ENCODE measurements around the gene ZNF385B.

Gene ZNF385B

GRCh38 chr2:179646862-179647587, 214.4 kb downstream of the ZNF385B start:
- H3K36me3 ChIP-seq (ENCODE audit: insufficient read depth, low read length) = no peaks in the 10 kb centered on the region
- ATAC-seq (ENCODE audit: insufficient read depth, low read depth) (no peak), DNase-seq (no peak)
- H3K4me1 ChIP-seq (ENCODE audit: insufficient read depth, low read length) = no peaks in the 10 kb centered on the region
- H4K20me1 ChIP-seq (ENCODE audit: insufficient read depth, low read length) = no peaks in the 10 kb centered on the region
- H3K79me2 ChIP-seq (ENCODE audit: insufficient read depth, low read length) = no peaks in the 10 kb centered on the region
- no peaks in the 10 kb centered on the region for H3K27me3 ChIP-seq (ENCODE audit: insufficient read depth, low read length, poor library complexity)
- H2AFZ ChIP-seq (ENCODE audit: low read depth, low read length) = no peak overlapping the region
- no peak for TF ChIP-seq EZH2 (IDR thresholded peaks at IDR 0.05; ENCODE audit: borderline replicate concordance, low read depth, low read length, severe bottlenecking)
- TF ChIP-seq, protein P1, sequence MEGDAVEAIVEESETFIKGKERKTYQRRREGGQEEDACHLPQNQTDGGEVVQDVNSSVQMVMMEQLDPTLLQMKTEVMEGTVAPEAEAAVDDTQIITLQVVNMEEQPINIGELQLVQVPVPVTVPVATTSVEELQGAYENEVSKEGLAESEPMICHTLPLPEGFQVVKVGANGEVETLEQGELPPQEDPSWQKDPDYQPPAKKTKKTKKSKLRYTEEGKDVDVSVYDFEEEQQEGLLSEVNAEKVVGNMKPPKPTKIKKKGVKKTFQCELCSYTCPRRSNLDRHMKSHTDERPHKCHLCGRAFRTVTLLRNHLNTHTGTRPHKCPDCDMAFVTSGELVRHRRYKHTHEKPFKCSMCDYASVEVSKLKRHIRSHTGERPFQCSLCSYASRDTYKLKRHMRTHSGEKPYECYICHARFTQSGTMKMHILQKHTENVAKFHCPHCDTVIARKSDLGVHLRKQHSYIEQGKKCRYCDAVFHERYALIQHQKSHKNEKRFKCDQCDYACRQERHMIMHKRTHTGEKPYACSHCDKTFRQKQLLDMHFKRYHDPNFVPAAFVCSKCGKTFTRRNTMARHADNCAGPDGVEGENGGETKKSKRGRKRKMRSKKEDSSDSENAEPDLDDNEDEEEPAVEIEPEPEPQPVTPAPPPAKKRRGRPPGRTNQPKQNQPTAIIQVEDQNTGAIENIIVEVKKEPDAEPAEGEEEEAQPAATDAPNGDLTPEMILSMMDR (IDR thresholded peaks at IDR 0.05; ENCODE audit: borderline replicate concordance, extremely low read depth, low read length, poor library complexity, severe bottlenecking) = no peak
- H3K27ac ChIP-seq (ENCODE audit: low read length) = no peak overlapping the region
- no peak overlapping the region for H3K4me2 ChIP-seq (ENCODE audit: insufficient read depth, low read length)
- H3K9me3 ChIP-seq (ENCODE audit: insufficient read depth, low read length, severe bottlenecking) = no peaks in the 10 kb centered on the region
- H3K4me3 ChIP-seq (ENCODE audit: low read depth in 1 of 2, low read length in 2 of 2) = no peak overlapping the region
- H3K9ac ChIP-seq (ENCODE audit: low read depth, low read length) = no peak overlapping the region

DNA sequence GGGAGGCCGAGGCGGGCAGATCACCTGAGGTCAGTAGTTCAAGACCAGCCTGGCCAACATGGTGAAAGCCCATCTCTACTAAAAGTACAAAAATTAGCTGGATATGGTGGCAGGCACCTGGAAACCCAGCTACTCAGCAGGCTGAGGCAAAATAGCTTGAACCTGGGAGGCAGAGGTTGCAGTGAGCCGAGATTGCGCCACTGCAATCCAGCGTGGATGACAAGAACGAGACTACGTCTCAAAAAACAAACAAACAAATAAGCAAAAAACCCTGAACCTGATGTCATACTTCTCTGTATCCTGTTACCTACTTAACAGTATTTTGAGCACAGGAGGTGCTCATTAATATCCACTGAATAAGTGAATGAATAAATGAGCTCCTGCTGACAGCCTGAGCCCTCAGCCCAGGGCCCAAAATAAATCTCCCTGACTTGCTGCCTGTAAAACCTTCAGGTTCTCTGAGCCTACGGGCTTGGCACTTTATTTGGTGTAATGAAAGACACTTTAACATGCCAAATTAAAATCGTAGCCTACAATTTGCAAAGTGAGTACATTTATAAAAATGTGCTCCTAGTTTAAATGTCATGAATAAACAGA, 215.1 kb downstream of the ZNF385B start:
- H3K9me3 ChIP-seq (ENCODE audit: insufficient read depth, low read length, severe bottlenecking) = no peaks in the 10 kb centered on the region
- no peaks in the 10 kb centered on the region for H4K20me1 ChIP-seq (ENCODE audit: insufficient read depth, low read length)
- DNase-seq (no peak), ATAC-seq (ENCODE audit: insufficient read depth, low read depth) (no peak)
- H3K4me1 ChIP-seq (ENCODE audit: insufficient read depth, low read length) = no peaks in the 10 kb centered on the region
- TF ChIP-seq, protein P1 (IDR thresholded peaks at IDR 0.05; ENCODE audit: borderline replicate concordance, extremely low read depth, low read length, poor library complexity, severe bottlenecking) = no peak
- TF ChIP-seq EZH2 (IDR thresholded peaks at IDR 0.05; ENCODE audit: borderline replicate concordance, low read depth, low read length, severe bottlenecking) = no peak
- no peak overlapping the region for H3K4me2 ChIP-seq (ENCODE audit: insufficient read depth, low read length)
- no peaks in the 10 kb centered on the region for H3K79me2 ChIP-seq (ENCODE audit: insufficient read depth, low read length)
- H2AFZ ChIP-seq (ENCODE audit: low read depth, low read length) = no peak overlapping the region
- H3K27ac ChIP-seq (ENCODE audit: low read length) = no peak overlapping the region
- H3K9ac ChIP-seq (ENCODE audit: low read depth, low read length) = no peak overlapping the region
- no peaks in the 10 kb centered on the region for H3K36me3 ChIP-seq (ENCODE audit: insufficient read depth, low read length)
- H3K27me3 ChIP-seq (ENCODE audit: insufficient read depth, low read length, poor library complexity) = no peaks in the 10 kb centered on the region
- no peak overlapping the region for H3K4me3 ChIP-seq (ENCODE audit: low read depth in 1 of 2, low read length in 2 of 2)

GRCh38 chr2:179645047-179645446, 216.4 kb downstream of the ZNF385B start:
- Histone ChIP-seq H3K27ac (ENCODE audit: low read length) (no peak overlapping the region), H3K4me2 (ENCODE audit: insufficient read depth, low read length) (no peak overlapping the region), H3K4me1 (ENCODE audit: insufficient read depth, low read length) (no peaks in the 10 kb centered on the region), H3K4me3 (ENCODE audit: low read depth in 1 of 2, low read length in 2 of 2) (no peak overlapping the region), H3K9me3 (ENCODE audit: insufficient read depth, low read length, severe bottlenecking) (no peaks in the 10 kb centered on the region), H2AFZ (ENCODE audit: low read depth, low read length) (no peak overlapping the region), H3K36me3 (ENCODE audit: insufficient read depth, low read length) (no peaks in the 10 kb centered on the region), H3K79me2 (ENCODE audit: insufficient read depth, low read length) (no peaks in the 10 kb centered on the region), H3K27me3 (ENCODE audit: insufficient read depth, low read length, poor library complexity) (no peaks in the 10 kb centered on the region), H4K20me1 (ENCODE audit: insufficient read depth, low read length) (no peaks in the 10 kb centered on the region), H3K9ac (ENCODE audit: low read depth, low read length) (no peak overlapping the region)
- DNase-seq (no peak), ATAC-seq (ENCODE audit: insufficient read depth, low read depth) (no peak)
- no peak for TF ChIP-seq EZH2 (IDR thresholded peaks at IDR 0.05; ENCODE audit: borderline replicate concordance, low read depth, low read length, severe bottlenecking)
- TF ChIP-seq, protein P1 (IDR thresholded peaks at IDR 0.05; ENCODE audit: borderline replicate concordance, extremely low read depth, low read length, poor library complexity, severe bottlenecking) = no peak

Measured in DND-41 (cell line).